RWPE2 (cell line): ENCODE measurements around the gene SPATA33.
"Not testable (repeated sequence)": the region's sequence is repeated elsewhere in the genome, so short reads cannot be mapped to it uniquely, and the experiment has no call there.

Experiments
- ATAC-seq: fragments of 200-7000 bp; cut with Tn5 transposase; 3 replicates; pipeline ENCODE4 v1.9.1; 2021; ENCODE audit warnings: low read depth
- DNase-seq: peaks from one replicate; pipeline ENCODE4 v3.0.0-alpha.2; 2020; ENCODE audit warnings: low spot score
- H3K27ac ChIP-seq: fragments of 450-650 bp; 2 replicates; pipeline ENCODE4 v1.5.1; 2017; ENCODE audit warnings: mild to moderate bottlenecking; ENCODE audit not compliant: poor library complexity, severe bottlenecking
- H3K27me3 ChIP-seq: fragments of 250-450 bp; sonication (Bioruptor Pico); 2 replicates; pipeline ENCODE4 v1.5.1; 2021; ENCODE audit warnings: mild to moderate bottlenecking, moderate library complexity; ENCODE audit not compliant: insufficient read depth, poor library complexity, severe bottlenecking
- H3K36me3 ChIP-seq: fragments of 250-450 bp; sonication (Bioruptor Pico); 2 replicates; pipeline ENCODE4 v1.5.1; 2020; ENCODE audit warnings: low read depth, mild to moderate bottlenecking, moderate library complexity
- H3K4me1 ChIP-seq: fragments of 250-450 bp; sonication (Bioruptor Pico); 2 replicates; pipeline ENCODE4 v1.5.1; 2021; ENCODE audit warnings: mild to moderate bottlenecking, moderate library complexity; ENCODE audit not compliant: insufficient read depth, poor library complexity, severe bottlenecking
- H3K4me3 ChIP-seq: fragments of 250-450 bp; sonication (Bioruptor Pico); 2 replicates; pipeline ENCODE4 v1.5.1; 2021; ENCODE audit warnings: mild to moderate bottlenecking, moderate library complexity; ENCODE audit not compliant: severe bottlenecking
- H3K9me3 ChIP-seq: fragments of 250-450 bp; sonication (Bioruptor Pico); 2 replicates; pipeline ENCODE4 v1.5.1; 2021; ENCODE audit warnings: mild to moderate bottlenecking, moderate library complexity; ENCODE audit not compliant: severe bottlenecking
- CTCF ChIP-seq: fragments of 450-650 bp; IDR thresholded peaks from one replicate; pipeline ENCODE4 v1.5.1; 2017; ENCODE audit warnings: mild to moderate bottlenecking, moderate library complexity; ENCODE audit not compliant: poor library complexity, severe bottlenecking

SPATA33 gene

DNA sequence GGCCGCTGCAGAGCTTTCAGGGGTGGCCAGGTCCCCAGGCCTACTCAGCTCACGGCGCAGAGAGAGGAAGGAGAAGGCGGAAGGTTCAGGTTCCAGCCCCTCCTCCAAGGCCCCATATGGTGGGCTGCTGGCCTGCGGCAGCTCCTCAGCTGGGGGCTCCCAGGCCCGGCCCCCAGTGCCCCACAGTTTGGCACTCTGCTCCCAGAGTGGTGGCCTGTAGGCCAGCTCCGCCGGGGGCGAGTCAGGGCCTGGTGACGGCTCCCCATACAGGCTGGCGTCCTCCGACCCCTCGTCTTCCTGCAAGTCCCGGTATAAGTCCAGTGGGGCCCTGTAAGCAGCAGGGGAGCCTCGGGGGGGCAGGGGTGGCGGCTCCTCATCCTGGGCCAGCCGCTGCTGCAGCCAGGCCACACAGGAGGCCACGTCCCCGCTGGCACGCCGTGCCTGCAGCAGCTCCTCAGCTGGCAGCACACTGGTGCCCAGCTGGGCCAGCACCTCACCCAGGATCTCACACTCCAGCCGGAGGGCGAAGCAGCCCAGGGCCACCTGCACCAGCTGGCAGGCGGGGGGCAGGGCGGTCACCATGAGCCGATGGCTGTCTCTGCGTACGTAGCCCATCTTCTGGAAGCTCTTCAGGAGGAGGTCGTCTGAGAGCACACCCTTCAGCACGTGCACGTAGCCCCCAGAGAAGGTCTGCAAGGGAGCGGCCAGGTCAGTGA is 40.1 kb downstream of the SPATA33 start:
- no peak for ATAC-seq
- Histone ChIP-seq H3K4me3 (no peak overlapping the region), H3K36me3 (peaks cover 26% of the 10 kb centered on the region), H3K9me3 (no peaks in the 10 kb centered on the region), H3K27me3 (no peaks in the 10 kb centered on the region), H3K27ac (no peak overlapping the region), H3K4me1 (no peaks in the 10 kb centered on the region)
- DNase-seq, result no peak
- no peak for TF ChIP-seq CTCF

DNA sequence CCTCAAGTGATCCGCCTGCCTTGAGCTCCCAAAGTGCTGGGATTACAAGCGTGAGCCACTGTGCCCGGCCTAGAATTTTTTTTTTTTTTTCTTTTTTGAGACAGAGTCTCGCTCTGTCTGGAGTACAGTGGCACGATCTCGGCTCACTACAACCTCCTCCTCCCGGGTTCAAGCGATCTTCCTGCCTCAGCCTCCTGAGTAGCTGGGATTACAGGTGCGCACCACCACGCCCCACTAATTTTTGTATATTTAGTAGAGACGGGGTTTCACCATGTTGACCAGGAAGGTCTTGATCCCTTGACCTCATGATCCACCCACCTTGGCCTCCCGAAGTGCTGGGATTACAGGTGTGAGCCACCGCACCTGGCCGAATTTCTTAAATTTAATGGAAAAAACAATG is 41.1 kb downstream of the SPATA33 start:
- ATAC-seq, H3K9me3 ChIP-seq, H3K4me3 ChIP-seq, H3K27me3 ChIP-seq, DNase-seq, H3K4me1 ChIP-seq, H3K27ac ChIP-seq: not testable (repeated sequence)
- H3K36me3 ChIP-seq, result peaks cover 16% of the 10 kb centered on the region

GRCh38 chr16:89699629-89700099 is 42.0 kb downstream of the SPATA33 start:
- DNase-seq, H3K27me3 ChIP-seq, H3K27ac ChIP-seq, H3K4me1 ChIP-seq, H3K9me3 ChIP-seq, H3K4me3 ChIP-seq, H3K36me3 ChIP-seq, ATAC-seq: not testable (repeated sequence)

DNA sequence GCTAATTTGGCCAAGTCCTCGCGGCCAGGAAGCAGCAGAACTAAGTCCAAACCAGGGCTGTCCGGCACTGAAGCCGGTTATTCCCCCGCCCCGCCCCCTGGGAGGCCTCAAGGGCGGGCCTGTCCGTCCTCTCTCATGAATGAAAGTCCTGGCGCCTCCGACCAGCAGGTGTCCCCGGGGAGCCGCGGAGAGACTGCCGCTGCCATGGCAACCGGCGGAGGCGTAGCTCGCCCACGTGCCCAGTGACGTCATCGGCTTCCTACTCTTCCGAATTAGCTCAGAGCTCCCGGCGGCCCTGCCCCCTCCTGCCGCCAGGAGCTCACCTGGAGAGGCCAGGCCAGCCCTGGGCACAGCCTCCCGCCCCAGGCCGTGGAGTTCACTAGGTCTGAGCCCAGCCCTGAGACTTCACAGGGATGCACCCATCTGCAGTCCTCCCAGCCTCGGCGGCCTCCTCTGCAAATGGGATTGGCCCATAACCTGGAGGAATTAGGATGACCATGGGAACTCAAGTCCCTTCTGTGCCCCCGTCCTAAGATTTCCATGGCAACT is 42.5 kb downstream of the SPATA33 start:
- Histone ChIP-seq H3K4me3 (peak overlapping the region; percentile 59), H3K36me3 (peaks cover 6% of the 10 kb centered on the region; the same call in 1 of the 2 replicates), H3K9me3 (no peaks in the 10 kb centered on the region), H3K27ac (peak overlapping the region; percentile 41), H3K27me3 (no peaks in the 10 kb centered on the region), H3K4me1 (no peaks in the 10 kb centered on the region)
- DNase-seq (peak; percentile 100), ATAC-seq (peak; percentile 69)
- peak; percentile 87 for TF ChIP-seq CTCF

- Histone ChIP-seq H3K36me3 (no peaks in the 10 kb centered on the region), H3K4me1 (no peaks in the 10 kb centered on the region), H3K9me3 (no peaks in the 10 kb centered on the region), H3K27me3 (no peaks in the 10 kb centered on the region), H3K4me3 (peak overlapping the region; percentile 59), H3K27ac (peak overlapping the region; percentile 41)
- ATAC-seq (peak; percentile 40), DNase-seq (peak; percentile 68)
- TF ChIP-seq CTCF, result no peak
Measured at GRCh38 chr16:89700649-89701424, 43.2 kb downstream of the SPATA33 start.
